CD14-positive monocyte (primary cell): Measurements from ENCODE around the gene PAIP2. TPM values are rescaled to one million over a fixed set of nuclear protein-coding genes. Genes with fewer than 3 reads are reported as not detected.

Experiments used
- DNase-seq, 3 donors: peaks; one replicate each; pipeline ENCODE4 v3.0.0-alpha.2; 2011 to 2022
- H2AFZ ChIP-seq: 2 replicates; pipeline ENCODE4 v1.6.0; 2012; ENCODE audit warnings: mild to moderate bottlenecking, low read depth, low read length, inconsistent platforms; ENCODE audit not compliant: insufficient read depth, poor library complexity, severe bottlenecking
- H3K27ac ChIP-seq, 2 donors: 1 replicate in 1 of 2; 2 replicates in 1 of 2; pipeline ENCODE4 v1.5.1; 2012 to 2013; ENCODE audit warnings: low read length in 2 of 2, control low read depth in 1 of 2, inconsistent platforms in 1 of 2, low read depth in 1 of 2, mild to moderate bottlenecking in 1 of 2
- H3K27me3 ChIP-seq, 2 donors: one replicate each; pipeline versions ENCODE4 v1.6.0 to v1.6.1; 2011 to 2013; ENCODE audit warnings: low read length in 2 of 2; ENCODE audit not compliant: control insufficient read depth in 2 of 2, insufficient read depth in 2 of 2
- H3K36me3 ChIP-seq, 2 donors: replicated peaks in 1 of 2; 1 replicate in 1 of 2; 2 replicates in 1 of 2; pipeline versions ENCODE4 v1.5.1 to v1.6.1; 2012 to 2013; ENCODE audit warnings: low read length in 2 of 2, control low read depth in 1 of 2, inconsistent platforms in 1 of 2, mild to moderate bottlenecking in 1 of 2; ENCODE audit not compliant: insufficient read depth in 2 of 2, control insufficient read depth in 1 of 2
- H3K4me1 ChIP-seq, 2 donors: 1 replicate in 1 of 2; 2 replicates in 1 of 2; pipeline versions ENCODE4 v1.5.1 to v1.6.1; 2012 to 2013; ENCODE audit warnings: low read length in 2 of 2, control low read depth in 1 of 2, inconsistent platforms in 1 of 2, mild to moderate bottlenecking in 1 of 2, moderate library complexity in 1 of 2; ENCODE audit not compliant: insufficient read depth in 2 of 2, control insufficient read depth in 1 of 2
- H3K4me2 ChIP-seq: replicated peaks from 2 replicates; pipeline ENCODE3; 2012; ENCODE audit warnings: low read length, moderate library complexity, mild to moderate bottlenecking; ENCODE audit not compliant: poor library complexity, severe bottlenecking; ENCODE audit errors: extremely low read depth
- H3K4me3 ChIP-seq, 3 experiments: fragments of 200-600 bp in 1 of 3; sonication (generic) in 1 of 3; replicated peaks in 1 of 3; 1 replicate in 2 of 3; 2 replicates in 1 of 3; pipeline ENCODE4 v1.5.1; 2011 to 2013; ENCODE audit warnings: low read length in 3 of 3, mild to moderate bottlenecking in 3 of 3, control low read depth in 2 of 3, low read depth in 2 of 3, inconsistent platforms in 1 of 3, moderate library complexity in 1 of 3
- H3K79me2 ChIP-seq: 2 replicates; pipeline ENCODE4 v1.6.0; 2012; ENCODE audit warnings: mild to moderate bottlenecking, control low read depth, inconsistent platforms, low read length, moderate library complexity; ENCODE audit not compliant: insufficient read depth
- H3K9ac ChIP-seq: 2 replicates; pipeline ENCODE4 v1.6.0; 2017; ENCODE audit warnings: low read length, mild to moderate bottlenecking; ENCODE audit not compliant: insufficient read depth, poor library complexity, severe bottlenecking
- H3K9me3 ChIP-seq, 2 donors: replicated peaks in 1 of 2; 1 replicate in 1 of 2; 2 replicates in 1 of 2; pipeline versions ENCODE4 v1.5.1 to v1.6.1; 2012 to 2013; ENCODE audit warnings: low read length in 2 of 2, control low read depth in 1 of 2; ENCODE audit not compliant: control insufficient read depth in 1 of 2, insufficient read depth in 1 of 2
- H4K20me1 ChIP-seq: 2 replicates; pipeline ENCODE4 v1.6.0; 2012; ENCODE audit warnings: mild to moderate bottlenecking, low read length, control low read depth, moderate library complexity; ENCODE audit not compliant: insufficient read depth
- H3K27ac Mint-ChIP-seq, 7 donors: one replicate each; pipeline ENCODE4 v1.8.0; 2020; ENCODE audit warnings: mild to moderate bottlenecking in 7 of 7, mixed read lengths in 7 of 7, moderate library complexity in 6 of 7, inconsistent platforms in 2 of 7
- H3K27me3 Mint-ChIP-seq, 3 donors: one replicate each; pipeline ENCODE4 v1.8.0; 2021 to 2022; ENCODE audit warnings: low read depth in 3 of 3, mild to moderate bottlenecking in 3 of 3, mixed read lengths in 3 of 3, moderate library complexity in 3 of 3, inconsistent platforms in 1 of 3
- H3K36me3 Mint-ChIP-seq, 2 donors: one replicate each; pipeline ENCODE4 v1.8.0; 2020; ENCODE audit warnings: mixed read lengths in 2 of 2, inconsistent platforms in 1 of 2, mild to moderate bottlenecking in 1 of 2
- H3K4me1 Mint-ChIP-seq: one replicate; pipeline ENCODE4 v1.8.0; 2020; ENCODE audit warnings: mild to moderate bottlenecking, mixed read lengths
- H3K4me3 Mint-ChIP-seq, 2 donors: one replicate each; pipeline ENCODE4 v1.8.0; 2020; ENCODE audit warnings: mild to moderate bottlenecking in 2 of 2, mixed read lengths in 2 of 2, moderate library complexity in 1 of 2
- H3K9me3 Mint-ChIP-seq, 7 donors: one replicate each; pipeline ENCODE4 v1.8.0; 2020 to 2022; ENCODE audit warnings: mixed read lengths in 7 of 7, mild to moderate bottlenecking in 6 of 7, moderate library complexity in 6 of 7, inconsistent platforms in 2 of 7
- CTCF ChIP-seq: fragments of 200-600 bp; IDR thresholded peaks from one replicate; pipeline ENCODE4 v1.8.0; 2022; ENCODE audit warnings: antibody characterized with exemption, mild to moderate bottlenecking
- WGBS: methylation state at CpG from one replicate; pipeline ENCODE4 v1.1.5; 2013; ENCODE audit warnings: missing lambda C conversion rate; ENCODE audit not compliant: insufficient coverage; 5-methylcytosine and 5-hydroxymethylcytosine counted together
- intact Hi-C, 2 donors: fragments of 100-400 bp; cut with micrococcal nuclease; formaldehyde crosslinking; loops; one replicate each; pipeline versions ENCODE4 v1.15.0 to v1.15.1; 2023
- polyA plus RNA-seq, 3 donors: library from polyadenylated mRNA; depleted of rRNA in 1 of 3; unstranded in 2 of 3; stranded (reverse) in 1 of 3; fragments of 300-500 nt in 2 of 3; fragments of >200 nt in 1 of 3; fragmentation: Illumina TruSeq in 2 of 3; gene quantifications; 1 replicate in 2 of 3; 2 replicates in 1 of 3; pipeline ENCODE4 v1.2.3, GENCODE V29; 2012 to 2021

The PAIP2 gene
- polyA plus RNA-seq, 3 donors, result 68.3 to 325 (median 313) TPM

GRCh38 chr5:139301808-139302499, 39.7 kb upstream of the PAIP2 start:
- Histone ChIP-seq H3K4me1 (peaks cover 0 to 2% of the 10 kb centered on the region in 2 donors), H3K36me3 (no peaks in the 10 kb centered on the region), H3K27me3 (no peaks in the 10 kb centered on the region), H3K4me3 (no peak overlapping the region), H3K27ac (peak overlapping the region in 1 of 2 donors; percentile 11), H3K4me2 (no peak overlapping the region), H2AFZ (no peak overlapping the region), H3K9me3 (no peaks in the 10 kb centered on the region), H3K9ac (no peak overlapping the region), H3K79me2 (peaks cover 100% of the 10 kb centered on the region), H4K20me1 (peaks cover 100% of the 10 kb centered on the region)
- Mint-ChIP-seq H3K27me3 (no peaks in the 10 kb centered on the region), H3K9me3 (no peaks in the 10 kb centered on the region), H3K4me3 (no peak overlapping the region), H3K4me1 (peaks cover 61% of the 10 kb centered on the region), H3K36me3 (peaks cover 2 to 8% of the 10 kb centered on the region in 2 donors), H3K27ac (peak overlapping the region in 5 of 7 donors; percentile 11 to 67 (median 61))
- TF ChIP-seq CTCF, result no peak
- intact Hi-C loops, result loop anchor here in 1 of 2 donors (5.0 kb wide), 1 partner anchor 35 kb away; no protein-coding TSS in a partner anchor
- WGBS, result 100% methylated on average over 1 of the region's 7 CpGs
- no peak for DNase-seq

DNA sequence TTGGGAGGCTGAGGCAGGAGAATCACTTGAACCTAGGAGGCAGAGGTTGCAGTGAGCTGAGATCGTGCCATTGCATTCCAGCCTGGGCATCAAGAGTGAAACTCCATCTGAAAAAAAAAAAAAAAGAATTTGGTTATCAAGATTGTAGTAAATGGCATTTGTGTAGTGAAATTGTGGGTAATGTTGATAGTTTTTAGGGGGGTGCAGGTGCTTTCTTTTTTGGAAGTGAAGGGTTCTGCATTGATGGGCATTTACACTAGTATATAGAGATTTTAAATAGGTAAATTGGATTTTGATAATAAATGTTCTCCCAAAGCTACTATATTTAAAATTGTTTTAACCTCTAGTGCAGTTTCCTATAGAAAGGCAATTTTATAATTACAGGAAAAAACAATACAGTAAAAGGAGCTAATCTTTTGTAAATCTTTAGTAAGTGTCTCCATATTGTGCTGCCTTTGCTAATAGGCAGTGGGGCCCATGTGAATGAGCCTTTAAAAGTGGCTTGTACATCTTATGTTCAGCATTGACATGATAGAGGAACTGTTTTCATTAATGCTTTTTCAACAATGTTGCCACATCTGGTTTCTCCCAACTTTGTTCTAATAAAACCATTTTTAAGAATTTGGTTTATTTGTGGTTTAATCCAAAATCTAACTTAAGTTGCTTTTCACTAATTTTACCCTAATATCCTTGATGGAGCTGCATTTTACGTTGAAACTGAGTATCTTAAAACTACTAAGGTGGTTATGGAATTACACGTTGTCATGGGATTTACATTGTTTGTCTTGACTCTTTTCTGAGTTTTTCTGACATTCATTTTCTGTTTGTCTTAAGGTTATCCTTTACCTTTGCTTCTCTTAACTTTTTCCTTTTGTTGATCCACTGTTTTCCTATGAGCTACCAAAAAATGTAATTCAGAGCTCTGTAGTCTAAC, 37.0 kb upstream of the PAIP2 start:
- Mint-ChIP-seq H3K4me3 (no peak overlapping the region), H3K36me3 (peaks cover 4 to 14% of the 10 kb centered on the region in 2 donors), H3K27me3 (no peaks in the 10 kb centered on the region), H3K4me1 (peaks cover 55% of the 10 kb centered on the region), H3K9me3 (no peaks in the 10 kb centered on the region), H3K27ac (peak overlapping the region in 4 of 7 donors; percentile 12 to 56 (median 34))
- no CpG with 5 or more reads among the region's 3 CpGs for WGBS
- Histone ChIP-seq H3K4me3 (no peak overlapping the region), H4K20me1 (peaks cover 100% of the 10 kb centered on the region), H3K27me3 (no peaks in the 10 kb centered on the region), H3K4me1 (no peaks in the 10 kb centered on the region), H2AFZ (no peak overlapping the region), H3K4me2 (no peak overlapping the region), H3K9ac (no peak overlapping the region), H3K9me3 (no peaks in the 10 kb centered on the region), H3K79me2 (peaks cover 100% of the 10 kb centered on the region), H3K36me3 (no peaks in the 10 kb centered on the region), H3K27ac (peak overlapping the region in 1 of 2 donors; percentile 10)
- DNase-seq, result no peak
- intact Hi-C loops, result loop anchor here in 1 of 2 donors (5.0 kb wide), 1 partner anchor 33 kb away; no protein-coding TSS in a partner anchor
- no peak for TF ChIP-seq CTCF
